ENCODE measurements around the gene ARHGAP42.

The ARHGAP42 gene

GRCh38 chr11:100930185-100930778, 243.2 kb downstream of the ARHGAP42 start:
- peak; percentile 25 for DNase-seq

- DNase-seq: peak; percentile 35
Measured at GRCh38 chr11:100932474-100933100, 245.5 kb downstream of the ARHGAP42 start.

DNA sequence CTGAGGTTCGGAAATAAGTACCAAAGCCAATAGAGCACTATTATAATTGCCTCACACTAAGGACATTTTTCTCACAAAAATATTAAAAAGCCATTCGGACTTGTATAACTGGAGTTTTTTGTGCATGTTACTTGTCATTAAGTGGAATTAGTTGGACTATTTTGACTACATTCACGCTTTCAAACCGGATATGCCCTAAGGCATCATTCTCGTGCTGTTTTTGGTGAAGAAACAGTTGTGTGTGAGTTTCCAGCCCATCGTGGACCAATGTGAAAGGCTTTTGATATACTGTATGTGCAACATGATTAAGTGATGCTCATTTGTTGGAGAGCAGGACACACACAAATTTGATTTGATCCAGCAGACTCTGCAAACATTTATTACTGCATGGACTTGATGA, 249.7 kb downstream of the ARHGAP42 start:
- DNase-seq: no peak

- no peak for DNase-seq
Measured at GRCh38 chr11:100939571-100939970, 252.5 kb downstream of the ARHGAP42 start.

- no peak for DNase-seq
Measured at GRCh38 chr11:100940111-100940510, 253.0 kb downstream of the ARHGAP42 start.

- DNase-seq: no peak
Measured at GRCh38 chr11:100941033-100941432, 253.9 kb downstream of the ARHGAP42 start.

- peak; percentile 38 for DNase-seq
Measured at GRCh38 chr11:100942016-100942415, 254.9 kb downstream of the ARHGAP42 start.

GRCh38 chr11:100948936-100949335, 261.8 kb downstream of the ARHGAP42 start:
- no peak for DNase-seq

- no peak for DNase-seq
Measured at GRCh38 chr11:100949443-100949842, 262.4 kb downstream of the ARHGAP42 start.

DNA sequence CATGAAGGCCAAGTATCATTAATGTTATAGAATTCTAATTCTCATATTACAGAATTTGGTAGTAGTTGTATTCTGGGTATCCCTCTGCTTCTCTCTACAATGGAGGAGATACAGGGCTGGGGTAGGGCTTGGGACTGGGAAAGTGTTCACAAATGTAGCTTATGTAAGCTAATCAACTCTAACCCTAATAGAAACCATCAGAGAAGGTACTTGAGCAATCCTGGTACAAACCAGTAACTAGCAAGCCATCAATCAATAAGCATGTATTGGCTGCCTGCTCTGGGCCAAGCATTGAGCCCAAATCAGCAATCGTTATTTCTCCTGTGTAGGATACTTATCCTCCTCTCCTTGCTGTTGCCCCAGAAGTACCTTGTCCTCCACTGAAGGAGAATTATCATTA, 268.2 kb downstream of the ARHGAP42 start:
- DNase-seq: no peak

GRCh38 chr11:100956351-100956750, 269.3 kb downstream of the ARHGAP42 start:
- no peak for DNase-seq

GRCh38 chr11:100957499-100957898, 270.4 kb downstream of the ARHGAP42 start:
- no peak for DNase-seq

DNA sequence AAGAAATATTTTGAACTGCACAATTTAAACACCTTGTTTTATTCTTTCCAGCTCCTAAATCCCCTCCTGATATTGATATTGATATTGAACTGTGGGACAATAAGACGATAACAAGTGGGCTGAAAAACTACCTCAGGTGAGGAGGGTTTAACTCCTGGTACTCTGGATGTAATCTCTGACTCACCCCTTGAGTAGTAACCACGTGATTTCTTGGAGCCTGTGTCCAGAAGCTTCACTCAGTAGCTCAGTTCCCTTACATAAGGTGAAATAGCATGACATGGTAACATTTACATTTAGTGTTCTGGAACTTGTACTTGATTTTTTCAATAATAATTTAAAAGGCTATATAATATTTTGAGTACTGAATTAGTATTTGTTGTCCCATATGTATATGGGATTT, 274.5 kb downstream of the ARHGAP42 start:
- no peak for DNase-seq

DNA sequence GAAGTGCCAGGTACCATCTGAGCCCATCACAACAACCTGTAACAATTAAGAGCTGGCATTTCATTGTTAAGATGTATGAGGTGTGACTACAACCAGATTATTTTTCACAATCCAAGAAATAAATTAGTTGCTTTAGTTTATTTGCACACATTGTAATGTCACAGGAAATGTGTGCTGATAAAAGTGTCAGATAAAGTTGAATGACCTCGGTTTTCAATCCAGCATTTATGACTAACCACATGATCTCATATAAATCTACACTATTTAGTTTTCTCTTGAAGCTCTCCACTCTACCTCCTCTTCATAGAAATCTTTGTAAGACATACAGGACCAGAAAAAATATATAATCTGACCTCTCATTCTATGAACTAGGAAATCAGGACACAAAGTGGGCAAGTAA, 276.3 kb downstream of the ARHGAP42 start:
- no peak for DNase-seq

GRCh38 chr11:100964435-100964834, 277.3 kb downstream of the ARHGAP42 start:
- peak; percentile 8 for DNase-seq

GRCh38 chr11:100965346-100965745, 278.3 kb downstream of the ARHGAP42 start:
- no peak for DNase-seq

DNA sequence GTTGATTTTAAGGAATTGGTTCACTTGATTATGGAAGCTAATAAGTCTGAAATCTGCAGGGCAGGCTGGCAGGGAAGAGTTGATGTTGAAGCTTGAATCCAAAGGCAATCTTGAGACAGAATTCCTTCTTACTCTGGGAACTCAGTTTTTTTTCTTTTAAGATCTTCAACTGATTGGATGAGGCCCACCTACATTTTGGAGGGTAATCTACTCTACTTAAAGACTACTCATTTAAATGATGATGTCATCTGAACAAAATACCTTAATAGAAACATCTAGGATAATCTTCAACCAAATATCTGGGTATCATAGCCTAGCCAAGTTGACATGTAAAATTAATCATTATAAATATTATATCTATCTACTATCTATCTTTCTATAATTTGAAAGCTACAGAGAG, 279.3 kb downstream of the ARHGAP42 start:
- no peak for DNase-seq

- DNase-seq: no peak
Measured at GRCh38 chr11:100969008-100969407, 281.9 kb downstream of the ARHGAP42 start.

GRCh38 chr11:100970283-100971164, 283.4 kb downstream of the ARHGAP42 start:
- no peak for DNase-seq

DNA sequence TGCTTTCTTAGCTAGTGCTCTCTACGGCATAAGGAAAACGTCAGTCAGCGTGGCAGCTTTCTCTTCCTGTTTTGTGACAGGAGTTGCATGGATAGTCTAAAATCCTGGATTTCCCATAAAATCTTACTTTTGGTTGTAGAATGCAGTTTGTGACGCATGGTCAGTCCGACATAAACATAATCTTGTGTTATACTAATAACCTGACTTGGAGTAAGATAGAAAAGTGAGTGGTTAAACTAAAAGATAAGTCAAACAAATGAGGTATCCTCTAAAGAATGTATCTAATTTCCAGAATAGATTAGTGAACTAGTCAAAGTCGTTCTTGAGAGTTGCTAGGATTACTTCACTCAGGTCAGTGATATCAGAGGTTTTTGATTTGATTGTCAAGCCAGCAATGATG, 285.0 kb downstream of the ARHGAP42 start:
- no peak for DNase-seq

DNA sequence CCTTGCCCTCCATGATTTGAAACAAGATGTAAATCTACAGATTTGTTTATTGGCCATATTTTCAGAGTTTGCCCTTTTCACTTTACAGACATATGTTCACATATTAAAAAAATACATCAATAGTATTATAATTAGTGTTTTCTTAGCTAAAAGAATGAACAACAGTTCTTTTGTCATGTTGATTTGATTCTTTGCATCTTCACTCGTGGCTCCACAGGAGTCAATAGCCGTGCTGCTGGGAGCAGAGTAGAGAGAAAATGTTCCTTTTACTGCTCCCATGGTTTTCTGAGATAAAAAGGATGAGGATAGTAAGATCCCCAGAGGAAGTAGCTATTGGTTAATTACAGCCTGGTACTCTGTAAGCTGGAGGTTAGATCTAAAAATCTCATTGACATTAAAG, 291.4 kb downstream of the ARHGAP42 start:
- no peak for DNase-seq

- DNase-seq: no peak
Measured at GRCh38 chr11:100978939-100979338, 291.9 kb downstream of the ARHGAP42 start.

- no peak for DNase-seq
Measured at GRCh38 chr11:100980156-100980555, 293.1 kb downstream of the ARHGAP42 start.

Data from NCI-H446 treated with DMSO at 0.1 percent for 48 hours (cell line).